Nephron (organoid): Measurements from ENCODE around the gene VPS35L.
A peak's percentile ranks its signal among the peaks of the same experiment; 100 is the strongest.
"Not testable (repeated sequence)": the region's sequence is repeated elsewhere in the genome, so short reads cannot be mapped to it uniquely, and the experiment has no call there.

Source experiments
- H3K27ac Mint-ChIP-seq, 3 experiments: 2 replicates each; pipeline ENCODE4 v1.8.0; 2020; ENCODE audit warnings: mixed read lengths in 3 of 3, mild to moderate bottlenecking in 2 of 3, moderate library complexity in 1 of 3
- H3K27me3 Mint-ChIP-seq: 2 replicates; pipeline ENCODE4 v1.8.0; 2021; ENCODE audit warnings: low read depth, mild to moderate bottlenecking, moderate library complexity, mixed read lengths
- H3K36me3 Mint-ChIP-seq: 2 replicates; pipeline ENCODE4 v1.8.0; 2020; ENCODE audit warnings: low read depth, mixed read lengths
- H3K4me1 Mint-ChIP-seq: 2 replicates; pipeline ENCODE4 v1.8.0; 2020; ENCODE audit warnings: mixed read lengths
- H3K4me3 Mint-ChIP-seq, 3 experiments: 2 replicates each; pipeline ENCODE4 v1.8.0; 2020; ENCODE audit warnings: mild to moderate bottlenecking in 3 of 3, mixed read lengths in 3 of 3, moderate library complexity in 2 of 3
- H3K9me3 Mint-ChIP-seq: 2 replicates; pipeline ENCODE4 v1.8.0; 2020; ENCODE audit warnings: mixed read lengths
- TF ChIP-seq, protein P1 (sequence below), 3 experiments: fragments of 200-600 bp; sonication (generic); IDR thresholded peaks; one replicate each; pipeline ENCODE4 v1.5.0; 2021; ENCODE audit warnings: antibody characterized with exemption in 3 of 3; ENCODE audit not compliant: unreplicated experiment in 3 of 3

Gene VPS35L

DNA sequence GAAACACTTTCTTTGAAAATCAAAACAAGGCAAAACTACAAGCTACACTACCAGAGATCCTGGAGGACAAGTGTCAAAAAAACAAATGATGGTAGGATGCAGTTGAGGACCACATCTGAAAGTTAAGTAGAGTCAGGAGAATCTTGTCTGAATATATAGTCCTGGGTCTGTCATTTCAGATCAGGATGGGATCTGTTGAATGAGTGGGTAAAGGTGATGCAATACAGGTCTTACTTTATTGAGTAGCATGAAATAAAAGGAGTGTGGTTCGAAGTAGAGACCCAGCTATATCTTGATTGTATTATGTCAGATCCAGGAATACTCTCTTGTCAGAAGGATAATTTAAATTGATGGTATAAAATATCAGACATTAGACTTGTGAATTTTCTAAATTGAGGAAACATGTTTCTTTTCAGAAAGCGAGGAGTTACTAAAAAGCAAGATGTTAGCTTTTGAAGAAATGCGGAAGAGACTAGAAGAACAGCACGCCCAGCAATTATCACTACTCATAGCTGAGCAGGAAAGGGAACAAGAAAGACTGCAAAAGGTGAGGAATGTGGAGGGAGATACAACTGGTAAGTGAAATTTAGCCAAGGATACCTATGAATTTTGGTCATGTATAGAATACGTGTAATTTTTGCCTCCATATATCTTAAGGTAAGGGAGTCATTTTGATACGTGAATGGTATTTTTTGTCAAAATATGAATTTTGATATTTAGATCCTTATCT, 15.1 kb upstream of the VPS35L start:
- TF ChIP-seq, protein P1, sequence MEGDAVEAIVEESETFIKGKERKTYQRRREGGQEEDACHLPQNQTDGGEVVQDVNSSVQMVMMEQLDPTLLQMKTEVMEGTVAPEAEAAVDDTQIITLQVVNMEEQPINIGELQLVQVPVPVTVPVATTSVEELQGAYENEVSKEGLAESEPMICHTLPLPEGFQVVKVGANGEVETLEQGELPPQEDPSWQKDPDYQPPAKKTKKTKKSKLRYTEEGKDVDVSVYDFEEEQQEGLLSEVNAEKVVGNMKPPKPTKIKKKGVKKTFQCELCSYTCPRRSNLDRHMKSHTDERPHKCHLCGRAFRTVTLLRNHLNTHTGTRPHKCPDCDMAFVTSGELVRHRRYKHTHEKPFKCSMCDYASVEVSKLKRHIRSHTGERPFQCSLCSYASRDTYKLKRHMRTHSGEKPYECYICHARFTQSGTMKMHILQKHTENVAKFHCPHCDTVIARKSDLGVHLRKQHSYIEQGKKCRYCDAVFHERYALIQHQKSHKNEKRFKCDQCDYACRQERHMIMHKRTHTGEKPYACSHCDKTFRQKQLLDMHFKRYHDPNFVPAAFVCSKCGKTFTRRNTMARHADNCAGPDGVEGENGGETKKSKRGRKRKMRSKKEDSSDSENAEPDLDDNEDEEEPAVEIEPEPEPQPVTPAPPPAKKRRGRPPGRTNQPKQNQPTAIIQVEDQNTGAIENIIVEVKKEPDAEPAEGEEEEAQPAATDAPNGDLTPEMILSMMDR (IDR thresholded peaks at IDR 0.05; ENCODE audit: unreplicated experiment in 3 of 3) = no peak

DNA sequence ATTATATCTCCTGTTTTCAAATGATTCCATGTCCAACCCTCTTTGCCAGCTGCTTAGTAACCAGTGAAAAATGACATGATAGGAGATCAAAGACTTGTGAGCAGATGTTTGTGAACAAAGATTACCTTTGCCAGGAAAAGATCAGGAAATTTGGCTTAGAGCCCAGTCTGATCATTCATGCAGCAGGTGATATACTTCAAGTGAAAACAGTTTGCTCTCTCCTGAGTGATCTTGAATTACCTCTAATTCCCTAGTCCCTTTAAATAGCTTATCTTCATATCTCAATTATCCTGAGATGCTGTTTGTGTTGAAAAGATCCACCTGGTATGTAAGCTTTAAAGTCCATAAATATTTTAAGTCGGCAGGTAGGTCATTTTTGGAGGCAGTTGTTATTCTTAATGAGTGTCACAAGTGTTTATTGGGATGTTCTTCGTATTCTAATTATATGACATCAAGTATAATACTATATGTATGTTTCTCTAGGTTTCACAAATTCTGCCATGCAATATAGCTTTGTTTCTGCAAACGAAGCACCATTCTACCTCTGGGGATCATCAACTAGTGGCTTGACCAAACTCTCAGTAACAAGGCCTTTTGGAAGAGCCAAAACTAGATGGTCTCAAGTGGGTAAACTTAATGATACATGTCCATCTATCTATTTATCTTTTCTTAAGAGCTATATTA, 13.2 kb upstream of the VPS35L start:
- no peaks in the 10 kb centered on the region for H3K27me3 Mint-ChIP-seq
- H3K36me3 Mint-ChIP-seq = peaks cover 44% of the 10 kb centered on the region
- peak overlapping the region in 1 of 3 experiments; percentile 61 for H3K27ac Mint-ChIP-seq
- H3K9me3 Mint-ChIP-seq = no peaks in the 10 kb centered on the region
- H3K4me1 Mint-ChIP-seq = peaks cover 8% of the 10 kb centered on the region
- TF ChIP-seq, protein P1 (IDR thresholded peaks at IDR 0.05; ENCODE audit: unreplicated experiment in 3 of 3) = no peak
- no peak overlapping the region for H3K4me3 Mint-ChIP-seq

More for the DNA sequence above, 15.1 kb upstream of the VPS35L start:
- H3K27me3 Mint-ChIP-seq = no peaks in the 10 kb centered on the region
- no peaks in the 10 kb centered on the region for H3K9me3 Mint-ChIP-seq
- H3K27ac Mint-ChIP-seq = no peak overlapping the region
- peaks cover 8% of the 10 kb centered on the region for H3K4me1 Mint-ChIP-seq
- peaks cover 55% of the 10 kb centered on the region for H3K36me3 Mint-ChIP-seq
- H3K4me3 Mint-ChIP-seq = no peak overlapping the region

DNA sequence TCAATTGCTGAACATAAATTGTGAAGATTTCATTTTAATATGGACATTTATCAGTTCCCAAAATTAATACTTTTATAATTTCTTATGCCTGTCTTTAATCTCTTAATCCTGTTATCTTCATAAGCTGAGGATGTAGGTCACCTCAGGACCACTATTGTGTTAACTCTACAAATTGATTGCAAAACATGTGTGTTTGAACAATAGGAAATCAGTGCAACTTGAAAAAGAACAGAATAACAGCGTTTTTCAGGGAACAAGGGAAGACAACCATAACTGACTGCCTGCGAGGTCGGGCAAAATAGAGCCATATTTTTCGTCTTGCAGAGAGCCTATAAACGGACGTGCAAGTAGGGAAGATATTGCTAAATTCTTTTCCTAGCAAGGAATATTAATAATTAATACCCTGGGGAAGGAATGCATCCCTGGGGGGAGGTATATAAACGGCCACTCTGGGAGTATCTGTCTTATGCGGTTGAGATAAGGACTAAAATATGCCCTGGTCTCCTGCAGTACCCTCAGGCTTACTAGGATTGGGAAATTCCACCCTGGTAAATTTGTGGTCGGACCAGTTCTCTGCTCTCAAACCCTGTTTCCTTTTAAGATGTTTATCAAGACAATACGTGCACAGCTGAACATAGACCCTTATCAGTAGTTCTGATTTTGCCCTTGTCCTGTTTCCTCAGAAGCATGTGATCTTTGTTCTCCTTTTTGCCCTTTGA, 12.1 kb upstream of the VPS35L start:
- H3K27ac Mint-ChIP-seq, H3K4me1 Mint-ChIP-seq, H3K9me3 Mint-ChIP-seq, H3K27me3 Mint-ChIP-seq, H3K4me3 Mint-ChIP-seq: not testable (repeated sequence)
- H3K36me3 Mint-ChIP-seq = peaks cover 46% of the 10 kb centered on the region

DNA sequence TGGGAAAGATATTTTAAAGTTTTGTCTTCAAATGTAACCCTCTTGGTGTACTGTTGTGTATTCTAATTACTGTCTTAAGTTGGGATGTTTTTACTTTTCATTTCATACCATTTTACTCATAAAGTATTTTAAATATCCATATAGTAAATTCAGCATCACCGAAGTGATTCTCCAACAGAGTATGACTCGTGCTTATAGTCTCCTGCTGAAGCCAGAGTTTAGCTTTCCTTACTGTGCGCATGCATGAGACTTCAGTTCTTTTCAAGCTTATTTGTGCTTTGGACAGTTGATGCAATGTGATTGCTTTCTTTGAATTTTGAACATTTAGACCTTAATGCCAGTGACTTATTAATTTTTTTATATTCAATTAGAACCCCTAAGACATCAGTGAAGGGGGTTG, 7.4 kb upstream of the VPS35L start:
- Mint-ChIP-seq H3K36me3 (peaks cover 32% of the 10 kb centered on the region), H3K4me3 (no peak overlapping the region), H3K27me3 (no peaks in the 10 kb centered on the region), H3K9me3 (no peaks in the 10 kb centered on the region), H3K4me1 (no peaks in the 10 kb centered on the region), H3K27ac (no peak overlapping the region)
- TF ChIP-seq, protein P1 (IDR thresholded peaks at IDR 0.05; ENCODE audit: unreplicated experiment in 3 of 3) = no peak

DNA sequence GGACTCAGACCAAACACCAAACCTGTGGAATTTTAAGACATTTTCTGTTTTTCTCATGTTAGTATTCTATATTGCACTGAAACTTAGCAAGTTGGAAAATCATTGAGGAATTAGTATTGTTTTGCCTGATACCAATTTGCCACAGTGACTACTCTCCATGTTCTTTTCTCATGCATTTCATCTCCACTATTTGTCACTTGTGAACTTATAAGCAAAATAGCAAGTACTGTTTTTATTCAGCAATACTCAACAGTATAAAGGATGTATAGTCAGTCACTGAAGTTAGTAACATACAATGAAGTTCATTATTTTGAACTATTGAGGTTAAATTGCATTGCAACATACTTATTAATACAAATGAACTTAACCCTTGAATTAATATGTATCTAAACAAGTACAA, 5.8 kb upstream of the VPS35L start:
- H3K4me1 Mint-ChIP-seq = no peaks in the 10 kb centered on the region
- TF ChIP-seq, protein P1 (IDR thresholded peaks at IDR 0.05; ENCODE audit: unreplicated experiment in 3 of 3) = no peak
- H3K4me3 Mint-ChIP-seq = no peak overlapping the region
- H3K9me3 Mint-ChIP-seq = no peaks in the 10 kb centered on the region
- H3K27me3 Mint-ChIP-seq = no peaks in the 10 kb centered on the region
- peaks cover 19% of the 10 kb centered on the region for H3K36me3 Mint-ChIP-seq
- no peak overlapping the region for H3K27ac Mint-ChIP-seq
